ENCODE data around the gene SUMO2. TPM values are rescaled to one million over a fixed set of nuclear protein-coding genes. Genes with fewer than 3 reads are reported as not detected.
A peak's percentile ranks its signal among the peaks of the same experiment; 100 is the strongest.

Gene SUMO2
- total RNA-seq, 2 experiments from 2014 or later = 286 to 628 TPM

DNA sequence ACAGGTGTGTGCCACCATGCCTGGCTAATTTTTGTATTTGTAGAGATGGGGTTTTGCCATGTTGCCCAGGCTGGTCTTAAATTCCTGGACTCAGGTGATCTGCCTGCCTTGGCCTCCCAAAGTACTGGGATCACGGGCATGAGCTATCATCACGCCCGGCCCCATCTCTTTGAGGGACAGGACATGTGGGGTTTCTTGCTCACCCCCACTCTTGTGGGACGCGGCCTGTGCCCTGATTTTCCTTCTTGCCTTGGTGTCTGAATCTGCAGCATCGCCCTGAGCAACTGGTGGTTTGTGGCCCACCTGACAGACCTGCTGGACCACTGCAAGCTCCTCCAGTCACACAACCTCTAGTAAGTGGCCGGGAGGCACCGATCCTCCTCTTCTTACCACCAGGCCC is 48.3 kb upstream of the SUMO2 start:
- Histone ChIP-seq H3K9me2 (ENCODE audit: insufficient read depth, low read length) (no peaks in the 10 kb centered on the region), H3K4me1 (ENCODE audit: insufficient read depth, low read length, poor library complexity, severe bottlenecking) (no peaks in the 10 kb centered on the region), H3K27ac (ENCODE audit: low read depth, low read length, poor library complexity, severe bottlenecking) (no peak overlapping the region), H3K4me3 (ENCODE audit: low read depth, low read length, poor library complexity, severe bottlenecking) (no peak overlapping the region), H3K79me2 (ENCODE audit: insufficient read depth, low read depth, low read length) (no peaks in the 10 kb centered on the region), H2AFZ (ENCODE audit: low read length) (no peak overlapping the region), H3K36me3 (ENCODE audit: insufficient read depth, low read length) (peaks cover 96% of the 10 kb centered on the region), H4K20me1 (ENCODE audit: insufficient read depth, low read length) (no peaks in the 10 kb centered on the region), H3K9me3 (ENCODE audit: low read length) (no peaks in the 10 kb centered on the region), H3K4me2 (ENCODE audit: low read length) (no peak overlapping the region)
- intact Hi-C loops (cut with micrococcal nuclease; ENCODE audit: unreplicated experiment) = no loop called here
- no peak for DNase-seq (ENCODE audit: low spot score)
- CTCF ChIA-PET (ENCODE audit: unreplicated experiment) = no interaction called here
- no TSS peak for BruUV-seq (replicated peaks)
- TF ChIP-seq, protein P1, sequence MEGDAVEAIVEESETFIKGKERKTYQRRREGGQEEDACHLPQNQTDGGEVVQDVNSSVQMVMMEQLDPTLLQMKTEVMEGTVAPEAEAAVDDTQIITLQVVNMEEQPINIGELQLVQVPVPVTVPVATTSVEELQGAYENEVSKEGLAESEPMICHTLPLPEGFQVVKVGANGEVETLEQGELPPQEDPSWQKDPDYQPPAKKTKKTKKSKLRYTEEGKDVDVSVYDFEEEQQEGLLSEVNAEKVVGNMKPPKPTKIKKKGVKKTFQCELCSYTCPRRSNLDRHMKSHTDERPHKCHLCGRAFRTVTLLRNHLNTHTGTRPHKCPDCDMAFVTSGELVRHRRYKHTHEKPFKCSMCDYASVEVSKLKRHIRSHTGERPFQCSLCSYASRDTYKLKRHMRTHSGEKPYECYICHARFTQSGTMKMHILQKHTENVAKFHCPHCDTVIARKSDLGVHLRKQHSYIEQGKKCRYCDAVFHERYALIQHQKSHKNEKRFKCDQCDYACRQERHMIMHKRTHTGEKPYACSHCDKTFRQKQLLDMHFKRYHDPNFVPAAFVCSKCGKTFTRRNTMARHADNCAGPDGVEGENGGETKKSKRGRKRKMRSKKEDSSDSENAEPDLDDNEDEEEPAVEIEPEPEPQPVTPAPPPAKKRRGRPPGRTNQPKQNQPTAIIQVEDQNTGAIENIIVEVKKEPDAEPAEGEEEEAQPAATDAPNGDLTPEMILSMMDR (conservative IDR thresholded peaks at IDR 0.05; ENCODE audit: low read length) = no peak
- TF ChIP-seq EZH2phosphoT487 (IDR thresholded peaks at IDR 0.05; ENCODE audit: borderline replicate concordance, low read depth, low read length) = no peak
- POLR2A ChIA-PET = interaction anchor here (0.6 kb wide), 1 partner anchor 23 kb away, joined by 7 read pairs; no protein-coding TSS in a partner anchor

DNA sequence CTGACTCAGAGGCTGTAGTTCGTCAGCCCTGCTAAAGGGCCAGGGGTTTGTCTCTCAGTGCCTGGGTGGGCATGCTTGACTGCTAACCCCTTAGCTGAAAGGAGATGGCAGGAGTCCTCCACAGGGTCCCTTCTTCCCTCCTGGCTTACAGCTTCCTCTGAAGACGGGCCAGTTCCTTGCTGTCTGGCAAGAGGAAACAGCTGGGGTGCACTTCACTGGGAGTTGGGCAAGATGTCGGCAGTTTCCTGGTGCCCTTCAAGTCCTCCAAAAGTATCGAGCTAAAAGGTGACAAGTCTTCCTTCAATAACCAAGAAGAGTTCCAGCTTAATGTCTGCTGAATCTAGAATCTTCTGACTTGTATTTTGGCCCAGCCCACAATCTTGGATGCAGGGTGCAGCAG is 46.1 kb upstream of the SUMO2 start:
- intact Hi-C loops (cut with micrococcal nuclease; ENCODE audit: unreplicated experiment) = no loop called here
- no peaks in the 10 kb centered on the region for H3K9me3 ChIP-seq (ENCODE audit: low read length)
- peaks cover 97% of the 10 kb centered on the region for H3K36me3 ChIP-seq (ENCODE audit: insufficient read depth, low read length)
- ChIA-PET CTCF (ENCODE audit: unreplicated experiment) (interaction anchor here (1.7 kb wide), 1 partner anchor 115 kb away, joined by 4 read pairs; no protein-coding TSS in a partner anchor), POLR2A (interaction anchor here (0.6 to 1.3 kb wide), 5 partner anchors 12 to 214 kb away, joined by 3 read pairs; no protein-coding TSS in a partner anchor)
- DNase-seq (ENCODE audit: low spot score) = no peak
- H2AFZ ChIP-seq (ENCODE audit: low read length) = no peak overlapping the region
- H3K9me2 ChIP-seq (ENCODE audit: insufficient read depth, low read length) = no peaks in the 10 kb centered on the region
- TF ChIP-seq, protein P1 (conservative IDR thresholded peaks at IDR 0.05; ENCODE audit: low read length) = no peak
- no peak for TF ChIP-seq EZH2phosphoT487 (IDR thresholded peaks at IDR 0.05; ENCODE audit: borderline replicate concordance, low read depth, low read length)
- H3K79me2 ChIP-seq (ENCODE audit: insufficient read depth, low read depth, low read length) = no peaks in the 10 kb centered on the region
- BruUV-seq (replicated peaks) = no TSS peak
- H4K20me1 ChIP-seq (ENCODE audit: insufficient read depth, low read length) = no peaks in the 10 kb centered on the region
- no peak overlapping the region for H3K4me3 ChIP-seq (ENCODE audit: low read depth, low read length, poor library complexity, severe bottlenecking)
- H3K4me1 ChIP-seq (ENCODE audit: insufficient read depth, low read length, poor library complexity, severe bottlenecking) = no peaks in the 10 kb centered on the region
- no peak overlapping the region for H3K27ac ChIP-seq (ENCODE audit: low read depth, low read length, poor library complexity, severe bottlenecking)
- H3K4me2 ChIP-seq (ENCODE audit: low read length) = no peak overlapping the region

DNA sequence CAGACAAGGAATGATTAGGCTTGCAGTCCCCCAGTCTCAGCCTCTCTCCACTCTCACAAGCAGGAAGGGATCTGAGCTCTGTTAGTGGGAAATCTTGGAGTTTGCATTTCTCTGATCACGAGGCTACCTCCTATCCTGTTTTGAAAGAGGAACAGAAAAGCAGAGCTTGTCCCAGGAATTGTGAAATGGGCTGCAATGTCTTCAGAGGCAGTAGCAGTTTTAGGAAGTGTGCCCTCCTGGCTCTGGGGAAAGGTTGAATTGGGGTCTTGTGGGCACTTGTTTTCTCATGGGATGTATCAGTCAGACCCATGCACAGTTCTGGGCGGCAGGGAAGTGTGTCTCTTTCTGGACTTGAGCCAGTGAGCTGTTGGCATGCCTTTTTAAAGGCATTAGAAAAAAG is 45.5 kb upstream of the SUMO2 start:
- no peaks in the 10 kb centered on the region for H3K9me2 ChIP-seq (ENCODE audit: insufficient read depth, low read length)
- no peaks in the 10 kb centered on the region for H4K20me1 ChIP-seq (ENCODE audit: insufficient read depth, low read length)
- H3K4me1 ChIP-seq (ENCODE audit: insufficient read depth, low read length, poor library complexity, severe bottlenecking) = no peaks in the 10 kb centered on the region
- TSS peak; percentile 40 for BruUV-seq (replicated peaks)
- peaks cover 99% of the 10 kb centered on the region for H3K36me3 ChIP-seq (ENCODE audit: insufficient read depth, low read length)
- TF ChIP-seq EZH2phosphoT487 (IDR thresholded peaks at IDR 0.05; ENCODE audit: borderline replicate concordance, low read depth, low read length) = no peak
- TF ChIP-seq, protein P1 (conservative IDR thresholded peaks at IDR 0.05; ENCODE audit: low read length) = no peak
- intact Hi-C loops (cut with micrococcal nuclease; ENCODE audit: unreplicated experiment) = no loop called here
- CTCF ChIA-PET (ENCODE audit: unreplicated experiment) = no interaction called here
- no peak overlapping the region for H3K27ac ChIP-seq (ENCODE audit: low read depth, low read length, poor library complexity, severe bottlenecking)
- H3K4me2 ChIP-seq (ENCODE audit: low read length) = no peak overlapping the region
- POLR2A ChIA-PET = interaction anchor here (0.6 to 1.3 kb wide), 4 partner anchors 12 to 215 kb away, joined by 3 read pairs; no protein-coding TSS in a partner anchor
- no peak overlapping the region for H3K4me3 ChIP-seq (ENCODE audit: low read depth, low read length, poor library complexity, severe bottlenecking)
- no peaks in the 10 kb centered on the region for H3K79me2 ChIP-seq (ENCODE audit: insufficient read depth, low read depth, low read length)
- DNase-seq (ENCODE audit: low spot score) = no peak
- H3K9me3 ChIP-seq (ENCODE audit: low read length) = no peaks in the 10 kb centered on the region
- no peak overlapping the region for H2AFZ ChIP-seq (ENCODE audit: low read length)

All from OCI-LY7 (cell line).